GM21390 (cell line): Measurements from ENCODE around the gene AP2A2.
"Not testable (repeated sequence)": the region's sequence is repeated elsewhere in the genome, so short reads cannot be mapped to it uniquely, and the experiment has no call there.

Source experiments
- ATAC-seq: cut with Tn5 transposase; IDR thresholded peaks from one replicate; pipeline ENCODE4 v1.9.1; 2021; ENCODE audit not compliant: unreplicated experiment

AP2A2 gene

DNA sequence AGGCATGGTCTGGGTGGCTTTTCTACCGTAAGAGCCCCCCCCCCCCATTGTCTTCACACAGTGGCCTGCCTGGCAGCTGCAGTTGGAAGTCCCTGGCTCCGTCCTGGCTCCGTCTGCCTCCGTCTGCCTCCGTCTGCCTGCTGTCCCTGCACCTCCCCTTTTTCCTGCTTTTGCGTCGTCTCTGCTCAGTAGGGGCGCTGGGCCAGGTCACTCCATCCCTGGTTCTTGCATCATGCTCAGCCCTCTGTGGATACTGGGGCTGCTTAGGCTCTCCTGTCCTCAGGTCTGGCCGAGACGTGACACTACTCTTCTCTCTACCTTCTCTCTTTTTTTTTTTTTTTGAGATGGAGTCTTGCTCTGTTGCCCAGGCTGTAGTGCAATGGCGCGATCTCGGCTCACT lies 27.8 kb downstream of the AP2A2 start:
- ATAC-seq: no peak

DNA sequence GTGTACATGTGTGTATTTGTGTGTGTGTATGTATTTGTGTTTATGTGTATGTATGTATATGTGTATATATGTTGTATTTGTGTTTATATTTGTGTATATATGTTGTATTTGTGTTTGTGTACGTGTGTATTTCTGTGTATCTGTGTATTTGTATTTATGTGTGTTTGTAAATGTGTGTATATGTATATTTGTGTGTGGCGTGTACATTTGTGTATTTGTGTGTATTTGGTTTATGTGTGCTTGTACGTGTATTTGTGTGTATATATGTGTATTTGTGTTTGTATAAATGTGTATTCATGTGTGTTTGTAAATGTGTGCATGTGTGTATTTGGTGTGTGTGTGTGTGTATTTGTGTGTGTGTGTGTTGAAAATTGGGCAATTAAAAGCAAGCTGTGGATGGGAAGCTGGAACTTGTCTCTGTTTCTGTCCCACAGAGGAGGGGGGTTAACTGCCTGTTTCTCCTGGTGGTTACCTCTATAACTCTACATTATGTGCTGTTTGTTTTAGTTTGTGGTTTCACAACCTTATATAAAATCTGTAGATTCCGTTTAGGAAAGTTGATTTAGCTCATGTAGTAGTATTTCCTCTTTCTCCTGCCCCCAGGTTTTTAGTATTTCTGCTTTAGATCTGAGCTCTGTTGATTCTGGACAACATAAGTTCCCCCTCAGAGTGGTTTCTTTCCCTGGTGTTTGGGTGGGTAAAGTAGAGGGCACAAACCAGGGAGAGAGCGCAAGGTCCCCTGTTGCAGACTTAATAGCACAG lies 28.9 kb downstream of the AP2A2 start:
- no peak for ATAC-seq

DNA sequence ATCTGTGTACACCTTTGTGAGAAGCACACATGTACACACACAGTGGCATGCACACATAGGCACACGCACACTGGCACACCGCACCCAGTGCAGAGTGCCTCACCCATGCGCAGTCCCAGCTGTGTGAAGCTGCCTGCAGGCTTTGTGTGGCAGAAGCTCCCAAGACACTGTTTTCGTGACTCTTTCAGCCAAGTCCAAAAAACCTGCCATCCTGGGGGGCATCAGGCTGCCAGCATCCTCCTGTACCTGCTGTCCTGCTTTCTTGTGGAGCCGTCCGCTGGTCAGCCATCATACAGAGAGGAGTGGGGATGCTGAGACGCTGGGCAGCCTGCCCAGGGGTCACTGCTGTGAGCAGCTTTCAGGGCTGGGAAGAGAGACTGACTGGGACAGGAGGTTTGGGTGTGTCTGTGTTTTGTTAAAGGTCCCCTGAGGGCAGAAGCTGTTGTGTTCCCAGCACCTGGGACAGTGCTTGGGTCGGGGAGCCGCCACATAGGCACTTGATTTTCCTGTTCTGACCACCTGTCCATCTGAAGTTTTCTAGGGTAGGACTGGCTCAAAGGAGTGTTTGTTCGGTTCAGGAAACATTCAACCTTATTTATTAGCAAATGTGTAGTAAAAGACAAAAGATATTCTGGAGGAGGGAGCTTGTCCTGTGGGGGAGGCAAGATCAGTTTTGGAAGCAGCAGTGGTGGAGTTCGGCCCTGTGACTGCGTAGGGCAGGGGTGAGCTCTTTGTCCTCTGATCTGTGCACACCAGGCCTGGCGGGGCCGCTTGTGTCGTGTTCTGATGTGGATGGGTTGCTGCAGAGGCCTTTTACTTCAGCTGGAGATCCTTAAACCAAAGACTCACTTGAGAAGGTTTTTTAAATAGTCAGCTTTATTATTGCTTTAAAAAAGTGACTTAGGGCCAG lies 29.7 kb downstream of the AP2A2 start:
- no peak for ATAC-seq

DNA sequence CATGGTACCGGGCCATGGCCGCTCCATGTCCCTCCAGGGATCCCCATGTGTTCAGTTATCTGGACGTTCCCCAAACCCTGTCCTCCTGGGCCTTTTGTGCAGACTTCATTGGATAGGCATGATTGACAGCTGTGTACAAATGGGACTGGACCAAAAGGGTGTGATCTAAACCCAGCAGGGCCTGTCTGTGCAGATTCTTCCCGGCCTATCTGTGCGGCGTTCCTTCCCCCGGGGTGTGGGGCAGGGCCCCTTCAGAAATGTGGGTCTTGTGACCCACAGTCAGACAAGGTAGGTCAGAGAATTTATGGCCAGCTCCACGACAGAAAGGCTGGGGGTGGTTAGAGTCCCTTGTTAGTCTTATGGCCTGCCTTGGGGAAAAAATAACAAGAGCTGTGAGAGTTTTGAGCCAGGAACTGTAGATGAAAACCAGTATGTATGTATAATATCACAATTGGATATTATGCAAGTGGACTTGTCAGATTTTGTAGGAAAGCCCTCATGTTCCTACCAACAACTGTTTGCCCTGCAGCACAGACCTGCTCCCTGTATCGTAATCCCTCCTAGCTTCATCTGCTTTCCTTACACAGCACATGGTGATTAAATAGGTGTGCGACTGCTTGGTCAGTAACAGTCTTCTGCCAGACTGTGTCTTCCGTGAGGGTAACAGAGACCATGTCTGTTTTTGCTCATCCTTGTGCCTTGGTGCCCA lies 31.7 kb downstream of the AP2A2 start:
- ATAC-seq: no peak

- no peak for ATAC-seq
Measured at GRCh38 chr11:958101-958500, 32.4 kb downstream of the AP2A2 start.

- no peak for ATAC-seq
Measured at GRCh38 chr11:959027-959426, 33.4 kb downstream of the AP2A2 start.

DNA sequence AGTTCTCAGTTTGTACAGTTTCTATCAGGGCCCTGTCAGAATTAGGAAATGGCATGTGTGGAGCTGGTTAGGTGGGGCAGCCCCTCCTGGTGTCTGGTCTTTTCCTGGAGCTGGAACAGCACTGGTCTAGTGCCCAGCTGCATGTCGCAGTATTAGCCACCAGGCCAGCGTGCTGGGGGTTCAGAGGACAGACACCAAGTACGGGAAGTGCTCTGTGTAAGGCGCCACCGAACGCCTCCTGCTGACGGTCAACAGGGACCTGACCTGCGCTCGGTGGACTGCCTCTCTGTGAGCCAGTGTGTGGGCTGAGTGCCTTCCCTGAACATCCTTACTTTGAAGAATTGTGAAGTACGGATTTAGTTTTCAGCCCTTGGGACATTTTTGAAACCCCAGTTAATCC lies 33.9 kb downstream of the AP2A2 start:
- ATAC-seq: no peak

GRCh38 chr11:961310-961920 lies 35.7 kb downstream of the AP2A2 start:
- ATAC-seq: not testable (repeated sequence)

DNA sequence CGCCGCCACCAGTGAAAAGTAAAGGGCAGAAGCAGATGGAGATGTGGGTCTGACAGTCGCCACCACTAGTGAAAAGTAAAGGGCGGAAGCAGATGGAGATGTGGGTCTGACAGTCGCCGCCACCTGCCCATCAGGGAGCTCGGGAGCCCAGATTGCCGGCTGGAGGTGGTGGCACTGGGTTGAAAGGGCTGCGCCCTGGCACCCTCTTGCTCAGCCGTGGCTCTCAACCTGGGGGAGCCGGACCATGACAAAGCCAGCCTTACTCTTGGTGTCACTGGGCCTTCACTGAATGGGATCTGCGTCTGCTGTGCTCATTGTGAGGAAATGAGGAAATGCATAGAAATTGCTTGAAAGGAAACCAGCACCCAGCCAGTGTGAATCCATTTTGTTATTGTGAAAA lies 36.3 kb downstream of the AP2A2 start:
- ATAC-seq: no peak

DNA sequence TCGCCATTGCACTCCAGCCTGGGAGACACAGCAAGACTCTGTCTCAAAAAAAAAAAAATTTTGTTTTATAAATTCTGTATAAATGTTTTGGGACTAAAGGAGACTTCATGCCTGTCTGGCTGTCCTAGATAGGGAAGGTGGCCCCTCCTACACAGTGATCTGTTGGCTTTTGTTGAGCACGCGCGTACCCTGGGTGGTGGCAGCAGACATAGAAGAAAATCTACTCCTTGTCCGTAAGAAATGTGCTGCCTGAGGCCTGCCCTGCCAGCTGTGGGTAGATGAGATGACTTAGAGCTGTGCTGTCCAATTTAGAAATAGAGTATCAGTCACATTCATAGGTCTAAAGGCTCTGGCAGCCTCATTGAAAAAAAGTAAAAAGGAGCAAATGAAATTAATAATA lies 37.0 kb downstream of the AP2A2 start:
- ATAC-seq: no peak

DNA sequence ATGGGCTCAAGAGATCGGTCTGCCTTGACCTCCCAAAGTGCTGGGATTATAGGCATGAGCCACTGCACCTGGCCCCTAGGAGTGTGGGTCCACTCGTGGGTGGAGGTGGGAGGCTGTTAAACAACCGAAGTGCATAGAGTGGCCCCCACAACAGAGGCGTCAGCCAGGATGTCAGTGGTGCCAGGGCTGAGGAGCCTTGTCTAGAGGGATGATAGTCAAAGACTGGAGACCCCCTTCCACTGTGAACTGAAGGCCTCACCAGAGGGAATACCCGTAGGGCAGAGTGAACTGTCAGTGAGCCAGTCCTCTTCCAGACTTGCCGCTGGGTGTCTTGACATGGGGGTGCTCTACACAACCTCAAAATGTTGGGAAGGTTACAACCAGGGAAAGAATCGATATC lies 38.2 kb downstream of the AP2A2 start:
- ATAC-seq: no peak

- no peak for ATAC-seq
Measured at GRCh38 chr11:965206-965775, 39.6 kb downstream of the AP2A2 start.

DNA sequence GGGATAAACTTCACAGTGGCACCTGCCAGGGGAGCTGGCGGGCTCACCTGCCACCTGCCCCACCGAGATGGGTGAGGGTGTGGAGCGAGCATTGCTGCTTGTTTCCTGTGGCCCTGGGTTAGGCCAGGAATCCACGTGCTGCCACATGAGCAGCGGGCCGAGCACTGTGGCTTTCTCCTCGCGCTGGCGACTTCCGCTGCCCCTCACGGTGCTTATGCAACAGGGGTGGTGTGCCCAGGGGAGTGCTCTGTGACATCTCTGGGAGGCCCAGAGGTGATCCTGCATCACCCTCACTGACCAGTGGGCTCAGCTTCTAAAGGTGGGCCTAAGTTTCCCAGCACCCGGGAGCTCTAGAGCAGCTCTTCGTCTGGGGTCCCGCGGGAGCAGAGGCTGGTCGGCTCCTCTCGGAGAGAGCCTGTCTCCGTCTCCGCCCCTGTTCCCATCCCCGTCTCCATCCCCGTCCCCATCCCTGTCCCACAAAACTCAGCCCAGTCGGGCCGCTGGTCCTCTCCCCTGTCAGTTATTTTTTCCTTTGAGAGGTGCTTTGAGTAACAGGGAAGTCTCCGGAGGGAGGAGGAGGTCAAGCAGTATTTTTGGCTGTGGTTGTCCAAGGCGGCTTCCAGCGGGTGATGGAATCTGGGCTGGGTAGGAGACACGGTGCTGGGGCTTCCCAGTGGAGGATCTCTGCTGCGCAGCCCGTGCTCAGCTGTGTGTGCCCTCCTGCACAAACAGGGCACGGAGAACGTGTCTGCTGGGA lies 42.5 kb downstream of the AP2A2 start:
- ATAC-seq: no peak

- ATAC-seq: no peak
Measured at GRCh38 chr11:968822-969221, 43.2 kb downstream of the AP2A2 start.

- ATAC-seq: no peak
Measured at GRCh38 chr11:969651-970205, 44.1 kb downstream of the AP2A2 start.

DNA sequence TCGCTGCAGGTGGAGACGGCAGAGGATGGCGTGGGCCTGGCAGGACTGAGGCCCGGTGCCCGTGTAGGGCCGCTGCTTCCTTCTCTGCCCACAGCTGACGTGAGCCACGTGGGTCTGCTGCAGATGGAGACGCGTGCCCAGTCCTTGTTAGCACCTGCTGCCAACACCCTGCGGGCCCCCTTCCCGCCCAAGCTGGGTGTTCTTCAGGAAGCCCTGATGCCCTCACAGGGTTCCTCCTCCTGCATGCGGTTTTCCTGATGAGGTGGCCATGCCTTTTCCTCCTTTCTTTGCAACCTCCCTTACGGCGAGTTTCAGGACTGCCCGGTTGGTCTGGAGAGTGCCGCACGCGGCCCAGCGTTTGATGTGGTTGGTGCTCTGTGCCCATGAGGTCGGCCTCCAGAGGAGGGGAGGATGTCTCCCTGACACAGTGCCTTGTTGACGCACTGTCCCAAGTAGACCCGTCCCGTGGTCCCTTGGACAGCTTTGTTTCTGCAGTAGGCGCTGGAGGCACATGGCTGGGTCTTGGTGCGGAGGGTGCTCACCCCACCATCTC lies 44.7 kb downstream of the AP2A2 start:
- ATAC-seq: no peak

DNA sequence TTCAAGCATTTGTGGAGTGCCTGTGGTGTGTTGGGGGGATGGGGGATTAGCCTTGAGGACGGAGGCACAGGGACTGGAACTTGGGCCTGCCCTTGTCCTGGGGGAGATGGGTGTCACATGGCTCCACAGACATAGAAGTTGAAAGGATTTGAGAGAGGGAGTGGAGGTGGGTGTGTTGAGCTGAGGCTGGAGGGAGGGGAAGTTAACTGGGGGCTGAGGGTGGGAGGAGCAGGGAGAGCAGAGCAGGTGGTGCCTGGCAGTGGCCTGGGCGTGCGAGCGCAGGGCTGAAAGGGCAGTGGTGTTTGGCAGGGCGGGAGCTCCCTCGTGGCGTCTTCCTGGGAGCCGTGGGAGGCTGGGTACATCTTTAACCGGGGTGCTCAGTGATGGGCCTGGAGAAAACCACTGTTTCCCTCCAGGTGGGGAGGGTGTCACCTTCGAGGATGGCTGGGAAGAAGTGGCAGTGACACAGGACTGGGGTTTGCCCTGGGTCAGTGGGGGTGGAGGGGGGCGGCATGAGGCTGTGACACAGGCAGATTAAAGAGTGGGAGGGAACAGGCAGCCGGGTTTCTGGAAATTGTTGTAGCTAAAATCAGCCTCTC lies 45.5 kb downstream of the AP2A2 start:
- no peak for ATAC-seq

DNA sequence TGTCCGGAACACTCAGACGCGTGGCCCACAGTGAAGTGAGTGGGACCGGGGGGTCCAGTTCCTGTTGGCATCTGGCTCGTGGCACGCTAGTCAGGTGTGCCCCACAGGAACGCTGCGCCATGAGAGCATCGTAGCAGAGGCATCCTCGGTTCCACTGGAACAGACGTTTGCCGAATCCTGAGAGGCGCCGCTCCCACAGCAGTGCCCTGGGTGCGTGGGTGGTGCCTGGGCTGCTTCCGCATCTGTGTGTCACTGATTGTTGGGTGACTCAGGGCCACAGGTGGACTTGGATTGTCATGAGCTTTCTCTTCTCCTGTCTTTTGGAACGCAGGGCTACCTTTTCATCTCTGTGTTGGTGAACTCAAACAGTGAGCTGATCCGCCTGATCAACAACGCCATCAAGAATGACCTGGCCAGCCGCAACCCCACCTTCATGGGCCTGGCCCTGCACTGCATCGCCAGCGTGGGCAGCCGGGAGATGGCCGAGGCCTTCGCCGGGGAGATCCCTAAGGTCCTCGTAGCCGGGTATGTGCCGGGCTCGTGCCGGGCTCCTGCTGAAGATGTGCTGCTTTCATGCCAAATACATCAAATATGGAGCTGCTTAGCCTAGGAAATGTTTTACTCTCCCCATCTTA lies 46.2 kb downstream of the AP2A2 start:
- no peak for ATAC-seq
